GM15510 (cell line): ENCODE data around the gene UBE2G2.

Experiments
- POLR2A ChIP-seq: IDR thresholded peaks from 3 replicates; pipeline ENCODE4 v1.6.1; 2011; ENCODE audit warnings: borderline replicate concordance; ENCODE audit not compliant: insufficient read length; ENCODE audit errors: extremely low read depth

The UBE2G2 gene

GRCh38 chr21:44757731-44758130 is 43.9 kb downstream of the UBE2G2 start:
- no peak for TF ChIP-seq POLR2A

DNA sequence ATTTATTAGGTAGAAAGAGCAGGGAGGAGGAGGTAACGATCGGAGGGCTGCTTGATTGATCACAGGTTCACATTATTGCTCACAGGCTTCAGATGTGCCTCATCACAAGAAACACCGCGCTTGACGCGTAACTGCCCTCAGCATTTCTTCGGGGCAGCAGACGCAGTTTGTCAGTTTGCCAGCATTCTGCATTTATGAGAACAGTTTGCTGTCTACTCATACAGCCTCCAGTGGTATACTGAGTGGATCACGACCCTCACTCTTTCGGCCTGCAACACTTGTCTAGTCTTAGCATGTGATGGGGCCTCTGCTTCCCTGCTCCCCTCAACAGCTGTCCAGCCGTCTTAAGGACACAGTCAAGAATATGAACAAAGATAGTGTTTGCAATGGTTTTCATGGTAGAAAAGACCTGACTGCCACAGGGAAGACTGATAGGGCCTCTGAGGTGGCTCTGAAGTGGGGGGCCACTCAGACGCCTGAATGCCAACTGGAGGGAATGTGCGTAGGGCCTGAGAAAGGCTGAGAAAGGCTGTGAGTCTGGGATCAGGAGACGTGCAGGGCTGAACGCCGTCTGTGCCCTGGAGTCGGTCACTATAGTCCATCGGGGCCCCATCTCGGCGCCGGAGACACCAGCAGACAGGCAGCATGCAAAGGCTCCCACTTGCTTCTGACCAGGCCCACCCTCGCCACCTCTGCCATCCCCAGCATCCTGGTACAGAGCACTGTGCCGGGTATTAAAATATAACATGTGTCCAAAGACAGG is 45.0 kb downstream of the UBE2G2 start:
- no peak for TF ChIP-seq POLR2A

DNA sequence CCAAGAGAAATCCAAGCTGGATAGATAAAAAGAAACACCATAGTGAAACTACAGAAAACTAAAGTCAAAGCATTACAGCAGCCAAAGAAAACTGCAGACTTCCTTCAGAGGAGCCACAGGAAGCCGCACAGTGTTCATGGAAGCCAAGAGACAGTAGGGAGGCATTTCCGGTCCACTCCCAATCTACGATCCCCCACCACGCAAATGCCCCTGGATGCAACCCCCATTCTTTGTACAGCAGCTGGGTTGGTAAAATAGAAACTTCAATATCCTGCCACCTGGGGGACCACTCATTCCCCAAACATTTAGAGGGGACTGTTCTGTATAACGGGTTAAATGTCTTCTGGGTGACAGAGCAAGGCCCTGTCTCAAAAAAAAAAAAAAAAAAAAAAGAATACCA is 46.4 kb downstream of the UBE2G2 start:
- no peak for TF ChIP-seq POLR2A

- TF ChIP-seq POLR2A, result no peak
These were observed 48.3 kb downstream of the UBE2G2 start for GRCh38 chr21:44753357-44753756.

DNA sequence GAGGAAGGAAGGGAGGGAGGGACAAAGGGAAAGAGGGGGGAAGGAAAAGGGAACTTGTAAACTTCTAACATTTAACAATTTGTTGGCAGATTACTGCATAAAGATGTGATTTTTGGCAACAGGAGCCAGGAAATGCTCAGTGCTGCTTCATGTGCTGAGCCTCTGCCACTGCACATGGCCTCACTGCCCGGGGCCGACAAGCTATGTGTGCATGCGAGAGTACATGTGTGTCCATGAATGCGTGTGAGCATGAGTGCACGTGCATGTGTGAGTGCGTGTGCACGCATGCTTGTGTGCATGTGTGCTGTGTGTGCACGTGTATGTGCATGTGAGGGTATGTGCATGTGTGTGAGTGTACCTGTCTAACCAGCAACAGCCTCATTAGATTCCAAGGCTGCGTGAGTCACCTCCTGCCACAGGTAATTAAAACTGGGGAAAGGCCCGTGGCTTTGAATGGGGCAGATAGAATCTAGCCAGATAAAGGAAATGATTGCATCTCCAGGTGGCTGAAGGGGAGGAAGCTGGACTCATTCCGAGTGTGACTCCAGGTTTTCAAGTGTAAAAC is 48.9 kb downstream of the UBE2G2 start:
- no peak for TF ChIP-seq POLR2A

DNA sequence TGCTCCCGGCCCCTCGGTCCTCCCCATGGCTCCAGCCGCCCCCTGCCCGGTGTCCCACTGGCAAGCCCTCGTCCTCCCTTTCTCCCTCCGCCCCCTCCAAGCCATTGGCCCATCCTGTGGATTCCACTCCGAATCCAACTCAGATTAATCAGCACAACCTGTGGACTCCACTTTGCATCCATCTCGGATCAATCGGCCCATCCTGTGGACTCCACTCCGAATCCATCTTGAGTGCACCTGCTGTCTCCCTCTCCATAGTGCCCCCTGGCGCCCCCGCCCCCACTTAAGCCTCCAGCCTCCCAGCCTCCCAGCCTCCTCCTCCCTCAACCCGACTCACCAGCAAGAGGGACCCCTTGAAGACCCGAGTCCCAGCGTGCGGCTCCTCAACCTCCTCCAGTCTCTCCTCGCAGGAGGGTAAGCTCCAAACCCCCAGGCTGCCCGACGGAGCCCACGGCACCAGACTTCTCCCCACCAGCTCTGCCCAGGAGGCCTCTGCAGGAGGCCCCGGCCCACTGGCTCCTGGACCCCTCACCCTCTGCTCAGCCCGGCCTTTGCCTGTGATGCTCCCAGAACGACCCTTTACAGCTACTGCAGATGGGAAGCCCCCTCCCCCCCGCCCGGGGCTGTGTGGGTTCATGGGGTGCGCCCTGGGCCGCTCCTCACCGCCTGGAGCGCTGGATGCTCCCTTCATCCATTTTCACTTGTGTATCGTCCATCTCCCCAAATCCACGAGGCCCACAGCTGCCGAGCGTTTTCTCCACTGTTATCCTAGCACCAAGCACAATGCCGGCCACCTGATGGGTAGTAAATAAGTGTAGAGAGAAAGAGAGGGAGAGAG is 49.6 kb downstream of the UBE2G2 start:
- no peak for TF ChIP-seq POLR2A

DNA sequence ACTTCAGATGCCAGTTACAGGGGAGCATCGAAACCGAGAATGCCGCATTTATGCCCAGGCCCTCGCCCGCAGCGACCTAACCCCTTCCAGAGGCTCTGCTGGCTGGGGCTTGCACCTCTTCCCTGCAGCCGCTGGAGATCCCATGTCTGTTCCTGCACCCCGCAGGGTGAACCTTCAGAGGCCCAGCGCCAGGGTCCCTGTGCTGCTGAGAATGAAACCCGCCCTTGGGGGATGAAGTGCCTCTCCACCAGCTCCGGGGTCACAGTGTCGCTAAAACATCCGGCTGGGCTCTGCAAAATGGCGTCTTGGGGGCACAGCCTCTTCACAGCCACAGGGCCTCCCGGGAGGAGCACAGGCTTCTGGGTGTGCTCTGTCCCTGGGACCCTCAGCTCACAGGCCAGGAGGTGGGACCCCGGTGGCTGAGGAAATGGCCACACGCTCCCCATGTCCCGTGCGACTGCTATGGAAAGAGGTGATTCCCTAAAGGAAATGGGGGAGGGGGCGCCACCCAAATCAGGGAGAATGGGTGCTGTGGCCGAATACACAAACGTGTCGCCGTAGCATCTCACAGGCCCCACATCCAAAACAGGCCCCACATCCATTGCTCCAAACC is 50.3 kb downstream of the UBE2G2 start:
- no peak for TF ChIP-seq POLR2A

GRCh38 chr21:44750675-44751025 is 51.0 kb downstream of the UBE2G2 start:
- TF ChIP-seq POLR2A, result no peak

GRCh38 chr21:44749759-44750674 is 51.6 kb downstream of the UBE2G2 start:
- TF ChIP-seq POLR2A, result no peak

GRCh38 chr21:44749116-44749758 is 52.4 kb downstream of the UBE2G2 start:
- TF ChIP-seq POLR2A, result no peak

DNA sequence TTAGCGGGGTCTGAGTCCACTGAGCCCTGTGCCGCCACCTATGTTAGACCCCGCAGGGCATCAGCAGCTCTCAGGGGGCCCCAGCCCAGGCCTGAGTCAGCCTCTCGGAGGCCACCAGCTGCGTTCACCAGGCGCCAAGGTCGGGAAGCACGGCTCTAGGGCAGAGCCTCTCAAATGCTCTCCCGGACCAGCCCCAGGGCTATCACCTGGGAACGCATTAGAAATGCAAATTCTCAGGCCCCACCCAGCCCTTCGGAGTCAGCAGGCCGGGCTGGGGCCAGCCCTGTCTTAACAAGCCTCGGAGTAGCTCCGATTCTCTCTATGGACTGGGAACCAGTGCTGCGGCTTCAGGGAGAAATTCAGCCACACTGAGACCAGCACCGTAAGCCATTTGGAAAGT is 53.0 kb downstream of the UBE2G2 start:
- TF ChIP-seq POLR2A, result no peak

DNA sequence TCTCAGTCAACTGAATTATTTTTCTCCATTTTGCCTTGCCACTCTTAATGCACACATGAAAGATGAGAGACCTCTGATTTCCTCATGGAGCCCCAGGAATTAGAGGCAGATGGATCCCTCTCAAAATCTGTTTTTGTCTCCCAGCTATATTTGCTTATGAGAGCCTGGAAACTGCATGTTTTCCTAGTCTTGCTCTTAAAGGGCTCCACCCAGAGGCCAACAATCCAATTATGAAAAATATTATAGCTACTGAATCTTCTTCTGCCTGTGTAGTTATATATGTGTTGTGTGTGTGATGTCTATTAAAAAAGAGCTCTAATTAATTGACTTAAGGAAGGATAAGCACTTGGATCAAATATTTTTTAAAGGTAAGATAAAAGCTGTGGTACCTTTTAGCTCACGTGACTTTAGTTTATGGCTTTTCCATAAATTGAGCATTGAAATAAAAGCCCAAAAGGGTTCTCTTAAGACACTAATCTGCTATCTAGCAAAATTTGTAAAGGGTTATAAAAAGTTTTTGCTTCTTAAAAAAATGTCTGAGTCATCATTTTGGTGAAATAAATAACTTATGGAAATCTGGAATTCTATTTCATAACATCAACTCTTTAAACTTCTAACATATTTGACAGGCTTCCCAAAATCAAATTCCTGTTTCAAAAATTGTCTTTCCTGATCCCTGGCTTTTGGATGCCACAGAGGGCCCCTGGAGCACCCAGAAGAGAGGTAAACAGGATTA is 59.0 kb downstream of the UBE2G2 start:
- no peak for TF ChIP-seq POLR2A

GRCh38 chr21:44741921-44742320 is 59.7 kb downstream of the UBE2G2 start:
- TF ChIP-seq POLR2A, result no peak
